ENCODE data around the gene CNOT6L. TPM values are rescaled to one million over a fixed set of nuclear protein-coding genes. Genes with fewer than 3 reads are reported as not detected.
A peak's percentile ranks its signal among the peaks of the same experiment; 100 is the strongest.
"Not testable (repeated sequence)": the region's sequence is repeated elsewhere in the genome, so short reads cannot be mapped to it uniquely, and the experiment has no call there.

CNOT6L gene
- total and polyA plus RNA-seq, 5 donors = 3.6 to 27.1 (median 22.4) TPM

DNA sequence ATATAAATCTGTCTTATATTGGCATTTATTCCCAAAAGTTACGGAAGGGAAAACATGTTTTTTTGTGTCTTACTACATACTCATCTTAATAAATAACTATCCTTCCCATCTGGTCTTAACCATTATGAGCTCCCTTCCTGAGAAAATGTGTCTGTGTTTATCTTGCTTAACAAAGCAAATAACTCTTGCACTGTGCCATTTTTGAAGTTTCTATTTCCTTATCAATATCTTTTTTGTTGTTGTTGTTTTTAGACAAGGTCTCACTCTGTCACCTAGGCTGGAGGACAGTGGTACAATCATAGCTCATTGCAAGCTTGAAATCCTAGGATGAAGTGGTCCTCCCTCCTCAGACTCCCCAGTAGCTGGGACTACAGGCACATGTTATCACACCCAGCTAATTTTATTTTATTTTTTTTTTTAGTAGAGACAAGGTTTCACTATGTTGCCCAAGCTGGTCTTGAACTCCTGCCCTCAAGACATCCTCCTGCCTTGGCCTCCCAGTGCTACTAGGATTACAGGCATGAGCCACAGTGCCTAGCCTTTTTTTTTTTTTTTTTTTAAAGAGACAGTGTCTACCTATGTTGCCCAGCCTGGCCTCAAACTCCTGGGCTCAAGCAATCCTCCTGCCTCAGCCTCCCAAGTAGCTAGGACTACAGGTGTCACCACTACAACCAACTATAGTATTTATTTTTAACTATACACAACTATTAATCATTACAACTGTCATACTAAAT is 36.9 kb downstream of the CNOT6L start:
- Histone ChIP-seq H3K27ac (ENCODE audit: low read length) (no peak overlapping the region), H3K27me3 (ENCODE audit: control insufficient read depth, insufficient read depth) (no peaks in the 10 kb centered on the region)

DNA sequence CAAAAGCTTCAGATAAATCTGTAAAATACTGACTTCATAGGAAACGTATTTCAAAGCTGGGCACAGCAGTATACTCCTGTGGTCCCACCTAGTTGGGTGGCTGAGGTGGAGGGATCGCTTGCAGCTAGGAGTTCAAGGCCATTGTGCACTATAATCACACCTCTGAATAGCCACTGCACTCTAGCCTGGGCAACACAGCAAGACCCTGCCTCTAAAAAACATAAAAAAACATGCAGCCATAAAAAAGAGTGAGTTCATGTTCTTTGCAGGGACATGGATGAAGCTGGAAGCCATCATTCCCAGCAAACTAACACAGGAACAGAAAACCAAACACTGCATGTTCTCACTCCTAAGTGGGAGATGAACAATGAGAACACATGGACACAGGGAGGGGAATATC is 38.4 kb downstream of the CNOT6L start:
- DNase-seq; ATAC-seq; H3K27ac ChIP-seq (ENCODE audit: low read length); intact Hi-C loops (cut with DNase I); H3K4me1 ChIP-seq (ENCODE audit: control insufficient read depth, insufficient read depth, low read length); H3K27me3 ChIP-seq (ENCODE audit: control insufficient read depth, insufficient read depth); H3K4me3 ChIP-seq (ENCODE audit: low read length); H3K9me3 ChIP-seq (ENCODE audit: control insufficient read depth, low read length): not testable (repeated sequence)
- 96% methylated on average over 2 of the region's 2 CpGs for WGBS

More for the DNA sequence above, 36.9 kb downstream of the CNOT6L start:
- WGBS = 86% methylated on average over 1 of the region's 1 CpG
- H3K4me1 ChIP-seq (ENCODE audit: control insufficient read depth, insufficient read depth, low read length) = peaks cover 4% of the 10 kb centered on the region
- ATAC-seq (no peak), DNase-seq (no peak)
- intact Hi-C loops (cut with DNase I) = no loop called here
- no peaks in the 10 kb centered on the region for H3K9me3 ChIP-seq (ENCODE audit: control insufficient read depth, low read length)
- H3K4me3 ChIP-seq (ENCODE audit: low read length) = no peak overlapping the region

DNA sequence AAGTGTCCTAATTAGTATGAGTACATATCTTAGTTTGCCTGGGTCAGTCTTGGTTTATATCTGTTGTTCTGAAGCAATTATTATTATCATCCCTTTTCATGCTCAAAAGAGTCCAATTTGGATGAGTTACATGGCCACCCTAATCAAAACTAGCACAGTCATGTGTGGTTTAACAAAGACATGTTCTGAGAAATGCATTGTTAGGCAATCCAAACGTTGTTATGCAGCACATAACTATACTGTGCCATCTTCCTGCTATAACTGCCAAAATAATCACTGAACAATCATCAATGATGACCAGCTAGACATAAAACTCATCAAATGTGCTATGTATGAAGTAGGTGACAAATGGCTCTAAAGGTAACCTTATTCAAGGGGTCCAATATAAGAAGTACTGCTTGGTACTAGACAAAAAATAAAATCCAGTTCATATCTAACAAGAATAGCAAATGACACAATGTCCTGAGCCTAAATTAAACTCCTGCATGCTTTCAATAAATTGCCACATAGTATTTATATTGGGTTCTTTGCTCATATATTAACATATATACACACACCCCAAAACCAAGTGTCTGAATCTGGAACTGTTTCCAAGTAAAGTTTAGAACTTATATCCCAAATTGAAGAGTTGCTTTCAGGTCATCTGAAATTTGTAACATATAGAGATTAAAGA is 41.9 kb downstream of the CNOT6L start:
- no peaks in the 10 kb centered on the region for H3K9me3 ChIP-seq (ENCODE audit: control insufficient read depth, low read length)
- peaks cover 6% of the 10 kb centered on the region for H3K4me1 ChIP-seq (ENCODE audit: control insufficient read depth, insufficient read depth, low read length)
- ATAC-seq (peak; percentile 21 to 26), DNase-seq (no peak)
- H3K4me3 ChIP-seq (ENCODE audit: low read length) = no peak overlapping the region
- WGBS = 6% methylated on average over 1 of the region's 1 CpG
- H3K27me3 ChIP-seq (ENCODE audit: control insufficient read depth, insufficient read depth) = no peaks in the 10 kb centered on the region
- no peak overlapping the region for H3K27ac ChIP-seq (ENCODE audit: low read length)
- intact Hi-C loops (cut with DNase I) = no loop called here

DNA sequence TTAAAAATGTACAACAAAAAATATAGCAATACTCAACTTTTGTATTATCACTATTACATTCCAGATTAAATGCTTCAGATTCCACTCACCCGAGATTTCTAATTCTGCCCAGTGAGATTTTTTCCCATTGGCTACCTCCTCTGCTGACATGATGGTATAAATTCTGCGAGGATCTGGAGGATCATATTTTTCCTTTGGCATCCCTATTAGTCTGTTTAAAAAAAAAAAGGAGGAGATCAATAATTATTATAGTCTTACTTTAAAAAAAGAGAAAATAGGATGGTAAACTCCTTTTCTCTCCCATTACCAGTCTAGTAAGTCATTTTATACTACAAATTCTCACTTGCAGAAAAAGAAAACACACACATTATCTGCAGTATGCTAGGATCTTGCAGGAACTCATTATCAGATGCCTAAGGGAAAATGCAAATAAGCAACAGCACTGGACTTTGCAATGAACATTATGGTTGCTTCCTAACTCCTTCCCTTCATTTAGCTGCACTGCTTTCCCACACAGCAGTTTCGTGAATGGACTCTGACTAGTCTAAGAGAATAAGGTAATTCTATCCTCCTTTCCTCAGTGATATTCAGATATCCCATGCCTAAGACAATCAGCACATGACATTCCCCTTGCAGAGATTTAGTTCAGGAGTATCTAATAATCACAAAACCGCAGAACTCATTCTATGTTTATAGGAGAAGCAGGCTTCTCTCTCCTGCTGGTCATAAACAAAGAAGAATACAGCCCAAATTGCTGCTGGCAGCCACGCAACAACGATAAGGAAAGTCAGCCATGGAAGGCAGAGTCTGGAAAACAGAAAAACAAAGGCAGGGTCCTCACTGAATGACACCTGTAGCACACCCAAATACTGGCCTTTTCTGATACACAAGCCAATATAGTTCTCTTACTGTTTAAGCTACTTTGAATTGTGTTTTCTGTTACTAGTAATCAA is 42.7 kb downstream of the CNOT6L start:
- intact Hi-C loops (cut with DNase I) = no loop called here
- DNase-seq (no peak), ATAC-seq (no peak)
- WGBS = 54% methylated on average over 6 of the region's 6 CpGs
- no peaks in the 10 kb centered on the region for H3K27me3 ChIP-seq (ENCODE audit: control insufficient read depth, insufficient read depth)
- no peaks in the 10 kb centered on the region for H3K9me3 ChIP-seq (ENCODE audit: control insufficient read depth, low read length)
- no peak overlapping the region for H3K27ac ChIP-seq (ENCODE audit: low read length)
- peaks cover 6% of the 10 kb centered on the region for H3K4me1 ChIP-seq (ENCODE audit: control insufficient read depth, insufficient read depth, low read length)
- H3K4me3 ChIP-seq (ENCODE audit: low read length) = no peak overlapping the region

DNA sequence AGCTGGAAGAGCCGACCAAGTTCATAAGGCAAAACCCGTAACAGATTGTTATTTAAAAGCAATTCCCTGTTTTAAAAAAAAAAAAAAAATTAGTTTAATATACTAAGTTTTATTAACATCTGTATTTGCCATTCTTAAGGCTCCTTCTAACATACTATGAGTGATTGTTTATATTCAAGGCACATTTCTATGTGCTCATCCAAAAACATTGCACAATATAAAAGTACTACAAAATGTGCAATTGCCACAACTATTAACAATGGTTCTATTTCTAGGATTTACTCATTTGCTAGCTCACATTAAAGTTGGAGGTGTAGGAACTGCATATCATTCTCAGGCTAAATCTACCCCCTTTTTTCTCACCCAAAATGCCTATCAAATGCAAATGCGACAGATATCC is 46.1 kb downstream of the CNOT6L start:
- Histone ChIP-seq H3K27ac (ENCODE audit: low read length) (no peak overlapping the region), H3K4me1 (ENCODE audit: control insufficient read depth, insufficient read depth, low read length) (peaks cover 5% of the 10 kb centered on the region), H3K27me3 (ENCODE audit: control insufficient read depth, insufficient read depth) (no peaks in the 10 kb centered on the region), H3K9me3 (ENCODE audit: control insufficient read depth, low read length) (no peaks in the 10 kb centered on the region), H3K4me3 (ENCODE audit: low read length) (no peak overlapping the region)
- 97% methylated on average over 3 of the region's 3 CpGs for WGBS
- intact Hi-C loops (cut with DNase I) = no loop called here
- no peak for ATAC-seq
- no peak for DNase-seq

DNA sequence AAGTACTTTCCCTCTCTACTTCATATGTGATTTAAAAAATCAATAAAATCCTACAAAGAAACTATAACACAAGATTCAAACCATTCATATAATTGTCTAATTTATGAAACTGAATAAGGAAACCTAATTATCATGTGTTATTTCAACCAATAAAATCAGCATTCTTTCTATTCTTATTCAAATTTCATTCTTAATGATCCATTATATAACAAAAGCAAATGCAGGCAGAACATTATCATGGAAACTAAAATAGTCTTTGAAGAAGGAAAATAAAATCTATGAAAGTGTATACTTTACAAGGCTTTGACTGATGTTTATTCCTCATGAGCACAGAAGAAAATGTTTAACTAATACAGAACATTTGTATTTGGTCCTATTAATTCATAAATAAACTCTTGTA is 47.6 kb downstream of the CNOT6L start:
- intact Hi-C loops (cut with DNase I) = no loop called here

DNA sequence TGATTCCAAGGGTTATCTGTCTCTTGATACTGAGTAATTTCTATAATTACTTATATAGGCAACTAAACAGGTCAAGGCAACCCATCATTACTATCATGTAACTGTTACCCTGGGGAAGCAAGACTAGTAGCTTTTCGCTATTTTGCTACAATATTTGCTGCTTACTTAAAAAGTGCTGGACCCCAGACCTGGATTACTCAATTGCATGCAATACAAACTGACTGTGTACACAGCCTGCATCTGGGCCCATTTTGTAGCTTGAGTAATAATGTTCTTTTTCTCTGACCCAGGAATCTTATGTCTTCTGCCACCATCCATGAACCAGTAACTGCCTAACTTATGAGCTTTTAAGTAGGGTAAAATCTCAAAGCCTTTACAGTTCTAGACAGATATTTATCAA is 53.4 kb downstream of the CNOT6L start:
- Histone ChIP-seq H3K4me1 (ENCODE audit: control insufficient read depth, insufficient read depth, low read length) (no peaks in the 10 kb centered on the region), H3K9me3 (ENCODE audit: control insufficient read depth, low read length) (no peaks in the 10 kb centered on the region), H3K27ac (ENCODE audit: low read length) (no peak overlapping the region), H3K27me3 (ENCODE audit: control insufficient read depth, insufficient read depth) (no peaks in the 10 kb centered on the region), H3K4me3 (ENCODE audit: low read length) (no peak overlapping the region)
- DNase-seq (no peak), ATAC-seq (no peak)
- WGBS = 99% methylated on average over 1 of the region's 1 CpG
- intact Hi-C loops (cut with DNase I) = no loop called here

More for the DNA sequence above, 47.6 kb downstream of the CNOT6L start:
- no peak for ATAC-seq
- Histone ChIP-seq H3K9me3 (ENCODE audit: control insufficient read depth, low read length) (no peaks in the 10 kb centered on the region), H3K4me3 (ENCODE audit: low read length) (no peak overlapping the region), H3K4me1 (ENCODE audit: control insufficient read depth, insufficient read depth, low read length) (peaks cover 2% of the 10 kb centered on the region), H3K27ac (ENCODE audit: low read length) (no peak overlapping the region), H3K27me3 (ENCODE audit: control insufficient read depth, insufficient read depth) (no peaks in the 10 kb centered on the region)
- no peak for DNase-seq

DNA sequence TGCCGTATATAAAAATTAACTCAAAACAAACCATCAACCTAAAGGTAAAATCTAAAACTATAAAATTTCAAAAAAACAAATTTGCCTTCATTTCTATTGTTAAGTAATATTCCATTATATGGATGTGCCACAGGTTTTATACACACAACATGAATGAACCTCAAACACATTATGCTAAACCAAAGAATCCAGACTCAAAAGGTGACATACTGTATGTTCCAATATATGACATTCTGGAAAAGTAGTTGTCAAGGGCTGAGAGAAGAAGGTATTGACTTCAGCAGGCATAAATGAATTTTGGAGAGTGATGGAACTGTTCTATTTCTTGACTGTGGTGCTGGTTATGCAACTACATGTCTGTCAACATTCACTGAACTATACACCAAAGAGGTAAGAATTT is 56.6 kb downstream of the CNOT6L start:
- Histone ChIP-seq H3K4me1 (ENCODE audit: control insufficient read depth, insufficient read depth, low read length) (no peaks in the 10 kb centered on the region), H3K4me3 (ENCODE audit: low read length) (no peak overlapping the region), H3K27ac (ENCODE audit: low read length) (no peak overlapping the region), H3K9me3 (ENCODE audit: control insufficient read depth, low read length) (no peaks in the 10 kb centered on the region), H3K27me3 (ENCODE audit: control insufficient read depth, insufficient read depth) (no peaks in the 10 kb centered on the region)
- 99% methylated on average over 1 of the region's 1 CpG for WGBS
- no peak for DNase-seq
- intact Hi-C loops (cut with DNase I) = no loop called here
- ATAC-seq = no peak

DNA sequence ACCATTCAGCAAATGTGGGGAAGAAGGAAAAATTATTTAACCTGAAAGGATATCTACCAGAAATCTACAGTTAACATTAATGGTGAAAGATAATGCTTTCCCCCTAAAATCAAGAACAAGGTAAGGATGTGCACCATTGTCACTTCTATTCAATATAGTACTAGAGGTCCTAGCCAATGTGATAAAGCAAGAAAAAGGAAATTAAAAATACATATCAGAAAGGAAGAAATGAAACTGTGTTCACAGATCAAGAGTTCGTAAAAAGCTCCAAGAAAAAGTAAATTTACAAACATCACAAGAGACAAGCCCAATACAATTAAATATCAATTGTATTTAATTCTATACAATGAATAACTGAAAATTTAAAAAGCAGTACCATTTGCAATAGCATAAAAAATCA is 57.6 kb downstream of the CNOT6L start:
- ATAC-seq = no peak
- H3K9me3 ChIP-seq (ENCODE audit: control insufficient read depth, low read length) = no peaks in the 10 kb centered on the region
- no peaks in the 10 kb centered on the region for H3K27me3 ChIP-seq (ENCODE audit: control insufficient read depth, insufficient read depth)
- H3K27ac ChIP-seq (ENCODE audit: low read length) = no peak overlapping the region
- DNase-seq = no peak
- H3K4me3 ChIP-seq (ENCODE audit: low read length) = no peak overlapping the region
- H3K4me1 ChIP-seq (ENCODE audit: control insufficient read depth, insufficient read depth, low read length) = no peaks in the 10 kb centered on the region
- intact Hi-C loops (cut with DNase I) = no loop called here
- 95% methylated on average over 1 of the region's 1 CpG for WGBS

DNA sequence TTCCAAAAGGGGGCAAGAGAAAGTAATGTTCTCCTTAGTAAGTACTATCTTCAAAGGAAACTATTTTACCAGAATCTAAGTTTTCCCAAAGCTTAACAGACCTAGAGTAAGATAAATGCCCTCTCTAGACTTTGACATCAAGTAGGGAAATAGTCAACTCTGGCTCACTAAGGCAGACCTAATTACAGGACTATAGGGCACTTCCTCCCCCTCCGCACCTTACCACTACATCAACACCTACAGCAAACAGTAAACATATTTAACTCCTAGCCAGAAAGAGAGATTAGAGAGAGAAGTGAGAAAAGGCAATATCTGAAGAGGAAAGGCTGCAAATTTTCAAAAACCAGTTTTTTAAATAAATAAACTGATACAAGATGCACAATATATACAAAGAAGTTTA is 60.4 kb downstream of the CNOT6L start:
- no peaks in the 10 kb centered on the region for H3K27me3 ChIP-seq (ENCODE audit: control insufficient read depth, insufficient read depth)
- ATAC-seq (no peak), DNase-seq (no peak)
- no peaks in the 10 kb centered on the region for H3K9me3 ChIP-seq (ENCODE audit: control insufficient read depth, low read length)
- 98% methylated on average over 1 of the region's 1 CpG for WGBS
- no peaks in the 10 kb centered on the region for H3K4me1 ChIP-seq (ENCODE audit: control insufficient read depth, insufficient read depth, low read length)
- intact Hi-C loops (cut with DNase I) = no loop called here
- H3K27ac ChIP-seq (ENCODE audit: low read length) = no peak overlapping the region
- no peak overlapping the region for H3K4me3 ChIP-seq (ENCODE audit: low read length)

DNA sequence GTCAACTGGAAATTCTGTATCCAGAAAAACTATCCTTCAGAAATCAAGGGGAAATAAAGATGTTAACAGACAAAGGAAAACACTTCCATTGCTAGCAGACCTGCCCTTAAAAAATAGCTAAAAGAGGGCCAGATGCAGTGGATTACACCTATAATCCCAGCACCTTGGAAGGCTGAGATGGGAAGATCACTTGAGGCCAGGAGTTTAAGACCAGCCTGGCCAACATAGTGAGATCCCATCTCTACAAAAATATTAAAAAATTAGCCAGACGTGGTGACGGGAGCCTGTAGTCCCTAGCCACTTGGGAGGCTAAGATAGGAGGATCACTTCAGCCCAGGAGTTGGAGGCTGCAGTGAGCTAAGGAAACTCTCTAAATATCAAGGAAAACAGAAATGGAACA is 67.4 kb downstream of the CNOT6L start:
- no peaks in the 10 kb centered on the region for H3K9me3 ChIP-seq (ENCODE audit: control insufficient read depth, low read length)
- 98% methylated on average over 2 of the region's 2 CpGs for WGBS
- no peak overlapping the region for H3K4me3 ChIP-seq (ENCODE audit: low read length)
- no peaks in the 10 kb centered on the region for H3K27me3 ChIP-seq (ENCODE audit: control insufficient read depth, insufficient read depth)
- no peak for ATAC-seq
- intact Hi-C loops (cut with DNase I) = no loop called here
- no peaks in the 10 kb centered on the region for H3K4me1 ChIP-seq (ENCODE audit: control insufficient read depth, insufficient read depth, low read length)
- no peak overlapping the region for H3K27ac ChIP-seq (ENCODE audit: low read length)
- no peak for DNase-seq

Measured in right cardiac atrium (tissue), 5 donors.